ENCODE data around the gene PGK1. TPM values are rescaled to one million over a fixed set of nuclear protein-coding genes. Genes with fewer than 3 reads are reported as not detected.
"Not testable (repeated sequence)": the region's sequence is repeated elsewhere in the genome, so short reads cannot be mapped to it uniquely, and the experiment has no call there.

The PGK1 gene
- total and polyA plus RNA-seq, 2 donors (not counting 1 experiment from before 2014, with no cell fraction given), result 141 to 636 TPM

DNA sequence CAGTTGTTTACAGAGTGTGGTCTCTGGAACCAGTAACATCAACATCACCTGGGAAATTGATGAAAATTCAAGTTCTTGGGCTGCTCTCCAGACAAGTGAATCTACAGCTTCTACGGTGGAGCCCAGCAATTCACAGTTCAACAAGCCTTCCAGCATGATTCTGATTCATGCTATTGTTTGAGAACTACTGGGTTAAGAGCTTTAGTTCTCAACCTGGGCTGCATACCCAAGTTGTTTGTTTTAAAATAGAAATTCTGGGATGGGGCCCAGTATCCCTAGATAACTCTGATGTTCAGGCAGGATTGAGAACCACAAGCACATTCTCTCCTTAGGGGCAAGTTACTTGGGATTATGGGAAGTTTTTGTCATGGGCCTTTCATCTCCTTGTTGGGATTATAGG lies 37.9 kb upstream of the PGK1 start:
- H3K9ac ChIP-seq (ENCODE audit: insufficient read depth, low read length), result no peak overlapping the region
- no peaks in the 10 kb centered on the region for H3K27me3 ChIP-seq (ENCODE audit: control insufficient read depth, insufficient read depth, low read length)
- peaks cover 2% of the 10 kb centered on the region for H3K4me1 ChIP-seq (ENCODE audit: control insufficient read depth, extremely low read depth, insufficient read depth, low read length)
- H3K27ac ChIP-seq (ENCODE audit: insufficient read depth, low read length), result peak overlapping the region; percentile 25
- TF ChIP-seq, protein P1, sequence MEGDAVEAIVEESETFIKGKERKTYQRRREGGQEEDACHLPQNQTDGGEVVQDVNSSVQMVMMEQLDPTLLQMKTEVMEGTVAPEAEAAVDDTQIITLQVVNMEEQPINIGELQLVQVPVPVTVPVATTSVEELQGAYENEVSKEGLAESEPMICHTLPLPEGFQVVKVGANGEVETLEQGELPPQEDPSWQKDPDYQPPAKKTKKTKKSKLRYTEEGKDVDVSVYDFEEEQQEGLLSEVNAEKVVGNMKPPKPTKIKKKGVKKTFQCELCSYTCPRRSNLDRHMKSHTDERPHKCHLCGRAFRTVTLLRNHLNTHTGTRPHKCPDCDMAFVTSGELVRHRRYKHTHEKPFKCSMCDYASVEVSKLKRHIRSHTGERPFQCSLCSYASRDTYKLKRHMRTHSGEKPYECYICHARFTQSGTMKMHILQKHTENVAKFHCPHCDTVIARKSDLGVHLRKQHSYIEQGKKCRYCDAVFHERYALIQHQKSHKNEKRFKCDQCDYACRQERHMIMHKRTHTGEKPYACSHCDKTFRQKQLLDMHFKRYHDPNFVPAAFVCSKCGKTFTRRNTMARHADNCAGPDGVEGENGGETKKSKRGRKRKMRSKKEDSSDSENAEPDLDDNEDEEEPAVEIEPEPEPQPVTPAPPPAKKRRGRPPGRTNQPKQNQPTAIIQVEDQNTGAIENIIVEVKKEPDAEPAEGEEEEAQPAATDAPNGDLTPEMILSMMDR (conservative IDR thresholded peaks at IDR 0.05 in 1 of 2, IDR thresholded peaks at IDR 0.05 in 1 of 2; ENCODE audit: low read depth in 1 of 2, low read length in 2 of 2), result no peak
- TF ChIP-seq EZH2 (IDR thresholded peaks at IDR 0.05; ENCODE audit: low read length, missing control alignments), result no peak
- DNase-seq (ENCODE audit: low read depth in 2 of 2), result peak; percentile 51 to 73
- no peaks in the 10 kb centered on the region for H3K79me2 ChIP-seq (ENCODE audit: control insufficient read depth, insufficient read depth, low read length)
- no peak overlapping the region for H3K4me2 ChIP-seq (ENCODE audit: extremely low read depth, insufficient read depth, low read length)
- no peak overlapping the region for H2AFZ ChIP-seq (ENCODE audit: low read length)
- H3K9me3 ChIP-seq (ENCODE audit: control insufficient read depth, insufficient read depth, low read depth, low read length), result no peaks in the 10 kb centered on the region
- H3K36me3 ChIP-seq (ENCODE audit: control insufficient read depth, insufficient read depth, low read length), result no peaks in the 10 kb centered on the region
- H4K20me1 ChIP-seq (ENCODE audit: control insufficient read depth, extremely low read depth, insufficient read depth, low read length), result no peaks in the 10 kb centered on the region
- H3K4me3 ChIP-seq (replicated peaks in 1 of 4; ENCODE audit: control extremely low read depth in 1 of 4, insufficient read depth in 1 of 4, low read depth in 3 of 4, low read length in 4 of 4), result no peak overlapping the region

DNA sequence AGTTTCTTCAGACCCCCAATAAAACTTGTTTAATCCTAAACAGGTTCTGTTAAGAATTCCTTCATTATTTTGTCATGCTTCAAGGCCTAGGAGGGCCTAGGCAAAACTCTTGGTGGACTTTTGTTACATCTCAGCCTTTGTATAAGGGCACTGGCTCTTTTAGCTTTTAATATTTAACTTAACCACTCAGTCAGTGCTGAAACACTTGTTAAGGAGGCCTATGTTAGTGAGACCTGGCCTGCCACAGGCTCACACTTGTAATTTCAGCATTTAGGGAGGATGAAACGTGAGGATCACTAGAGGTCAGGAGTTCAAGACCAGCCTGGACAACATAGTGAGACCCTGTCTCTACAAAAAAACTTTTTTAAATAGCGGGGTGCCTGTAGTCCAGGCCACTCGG lies 32.7 kb upstream of the PGK1 start:
- no peak overlapping the region for H3K4me3 ChIP-seq (replicated peaks in 1 of 4; ENCODE audit: control extremely low read depth in 1 of 4, insufficient read depth in 1 of 4, low read depth in 3 of 4, low read length in 4 of 4)
- no peaks in the 10 kb centered on the region for H3K27me3 ChIP-seq (ENCODE audit: control insufficient read depth, insufficient read depth, low read length)
- H3K4me1 ChIP-seq (ENCODE audit: control insufficient read depth, extremely low read depth, insufficient read depth, low read length), result no peaks in the 10 kb centered on the region
- no peak for DNase-seq (ENCODE audit: low read depth in 2 of 2)
- H3K79me2 ChIP-seq (ENCODE audit: control insufficient read depth, insufficient read depth, low read length), result no peaks in the 10 kb centered on the region
- no peak overlapping the region for H3K27ac ChIP-seq (ENCODE audit: insufficient read depth, low read length)
- H3K4me2 ChIP-seq (ENCODE audit: extremely low read depth, insufficient read depth, low read length), result no peak overlapping the region
- TF ChIP-seq EZH2 (IDR thresholded peaks at IDR 0.05; ENCODE audit: low read length, missing control alignments), result no peak
- TF ChIP-seq, protein P1 (conservative IDR thresholded peaks at IDR 0.05 in 1 of 2, IDR thresholded peaks at IDR 0.05 in 1 of 2; ENCODE audit: low read depth in 1 of 2, low read length in 2 of 2), result no peak
- H3K36me3 ChIP-seq (ENCODE audit: control insufficient read depth, insufficient read depth, low read length), result no peaks in the 10 kb centered on the region
- H3K9me3 ChIP-seq (ENCODE audit: control insufficient read depth, insufficient read depth, low read depth, low read length), result no peaks in the 10 kb centered on the region
- H2AFZ ChIP-seq (ENCODE audit: low read length), result no peak overlapping the region
- no peaks in the 10 kb centered on the region for H4K20me1 ChIP-seq (ENCODE audit: control insufficient read depth, extremely low read depth, insufficient read depth, low read length)
- H3K9ac ChIP-seq (ENCODE audit: insufficient read depth, low read length), result no peak overlapping the region

DNA sequence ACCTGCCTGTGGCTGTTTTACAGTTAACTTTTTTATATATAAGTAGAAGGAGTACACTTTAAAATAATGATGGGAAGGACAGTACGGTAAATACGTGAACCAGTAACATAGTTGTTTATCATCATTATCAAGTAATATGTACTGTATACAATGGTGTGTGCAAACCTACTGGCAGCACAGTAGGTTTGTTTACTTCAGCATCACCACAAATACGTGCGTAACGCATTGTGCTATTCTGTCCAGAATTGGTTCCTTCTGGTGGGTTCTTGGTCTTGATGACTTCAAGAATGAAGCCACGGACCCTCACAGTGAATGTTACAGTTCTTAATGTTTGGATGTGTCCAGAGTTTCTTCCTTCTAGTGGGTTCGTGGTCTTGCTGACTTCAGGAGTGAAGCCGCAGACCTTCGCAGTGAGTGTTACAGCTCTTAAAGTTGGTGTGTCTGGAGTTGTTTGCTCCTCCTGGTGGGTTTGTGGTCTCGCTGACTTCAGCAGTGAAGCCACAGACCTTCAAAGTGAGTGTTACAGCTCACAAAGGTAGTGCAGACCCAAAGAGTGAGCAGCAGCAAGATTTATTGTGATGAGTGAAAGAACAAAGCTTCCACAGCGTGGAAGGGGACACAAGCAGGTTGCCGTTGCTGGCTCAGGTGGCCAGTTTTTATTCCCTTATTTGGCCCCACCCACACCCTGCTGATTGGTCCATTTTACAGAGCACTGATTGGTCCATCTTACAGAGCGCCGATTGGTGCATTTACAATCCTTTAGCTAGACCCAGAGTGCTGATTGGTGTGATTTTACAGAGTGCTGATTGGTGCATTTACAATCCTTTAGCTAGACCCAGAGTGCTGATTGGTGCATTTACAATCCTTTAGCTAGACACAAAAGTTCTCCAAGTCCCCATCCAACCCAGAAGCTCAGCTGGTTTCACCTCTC lies 30.6 kb upstream of the PGK1 start:
- H3K9me3 ChIP-seq (ENCODE audit: control insufficient read depth, insufficient read depth, low read depth, low read length); H3K4me3 ChIP-seq (replicated peaks in 1 of 4; ENCODE audit: control extremely low read depth in 1 of 4, insufficient read depth in 1 of 4, low read depth in 3 of 4, low read length in 4 of 4); H3K27ac ChIP-seq (ENCODE audit: insufficient read depth, low read length); H3K27me3 ChIP-seq (ENCODE audit: control insufficient read depth, insufficient read depth, low read length); H2AFZ ChIP-seq (ENCODE audit: low read length); H3K9ac ChIP-seq (ENCODE audit: insufficient read depth, low read length); DNase-seq (ENCODE audit: low read depth in 2 of 2); H3K4me1 ChIP-seq (ENCODE audit: control insufficient read depth, extremely low read depth, insufficient read depth, low read length); H3K4me2 ChIP-seq (ENCODE audit: extremely low read depth, insufficient read depth, low read length); H3K36me3 ChIP-seq (ENCODE audit: control insufficient read depth, insufficient read depth, low read length); H3K79me2 ChIP-seq (ENCODE audit: control insufficient read depth, insufficient read depth, low read length); H4K20me1 ChIP-seq (ENCODE audit: control insufficient read depth, extremely low read depth, insufficient read depth, low read length): not testable (repeated sequence)

Measured in fibroblast of lung (primary cell).